Pancreas (tissue), 10 donors: Measurements from ENCODE around the gene DYNLRB1. TPM values are rescaled to one million over a fixed set of nuclear protein-coding genes. Genes with fewer than 3 reads are reported as not detected.
"Not testable (repeated sequence)": the region's sequence is repeated elsewhere in the genome, so short reads cannot be mapped to it uniquely, and the experiment has no call there.

Experiments
- ATAC-seq, 4 donors: fragments of 200-7000 bp; cut with Tn5 transposase; one replicate each; pipeline versions ENCODE4 v1.8.0 to v1.9.1; 2020; ENCODE audit warnings: mild to moderate bottlenecking in 4 of 4, moderate library complexity in 4 of 4
- DNase-seq, 6 donors: peaks; one replicate each; pipeline ENCODE4 v3.0.0-alpha.2; 2020
- FAIRE-seq: peaks from 2 replicates; lab custom pipeline; 2012; peaks lifted over from hg19 to GRCh38; lab: Jason Lieb, UNC
- H3K27ac ChIP-seq, 4 donors: fragments of 200-600 bp; sonication (generic); 1 replicate in 3 of 4; 2 replicates in 1 of 4; pipeline versions ENCODE4 v1.5.0 to v1.8.0; 2020
- H3K27me3 ChIP-seq, 4 donors: fragments of 200-600 bp; one replicate each; pipeline ENCODE4 v1.8.0; 2021
- H3K36me3 ChIP-seq, 3 donors: fragments of 200-600 bp; sonication (generic) in 1 of 3; one replicate each; pipeline versions ENCODE4 v1.5.0 to v1.8.0; 2020 to 2021
- H3K4me1 ChIP-seq, 3 donors: fragments of 200-600 bp; one replicate each; pipeline ENCODE4 v1.8.0; 2021
- H3K4me3 ChIP-seq, 4 donors: fragments of 200-600 bp; sonication (generic) in 2 of 4; one replicate each; pipeline versions ENCODE4 v1.5.0 to v1.8.0; 2020 to 2021
- H3K9me3 ChIP-seq, 4 donors: fragments of 200-600 bp; one replicate each; pipeline ENCODE4 v1.8.0; 2021
- WGBS, 2 donors: extraction: QIAGEN DNeasy Blood & Tissue Kit; methylation state at CpG; one replicate each; pipeline ENCODE4 v1.1.7; 2013; 5-methylcytosine and 5-hydroxymethylcytosine counted together
- intact Hi-C, 3 donors: fragments of 100-400 bp; cut with DNase I; formaldehyde crosslinking; loops; one replicate each; pipeline versions ENCODE4 v1.11.1 to v1.14.2; 2022
- polyA plus RNA-seq, 2 donors: library from polyadenylated mRNA; stranded (reverse); fragments of 200-250 nt; gene quantifications; one replicate each; pipeline ENCODE4 v1.2.3, GENCODE V29; 2013
- total RNA-seq, 6 donors: library from RNA; stranded (reverse); fragmentation: NEBNext Ultra II Directional in 4 of 6; extraction: Animal tissue kit (Norgen Biotek cat#: 25700) in 4 of 6; gene quantifications; one replicate each; pipeline versions ENCODE4 v1.2.1 to v1.2.4, GENCODE V29; 2021 to 2023
- TF ChIP-seq, protein P1 (sequence below), 4 donors: fragments of 200-600 bp; sonication (generic) in 3 of 4; IDR thresholded peaks; one replicate each; pipeline versions ENCODE4 v1.5.0 to v1.8.0; 2021; ENCODE audit warnings: antibody characterized with exemption in 4 of 4
- donor health status: healthy with polysubstance abuse.
- donor health status: DM: no; HTN: no; CAD: no; lungs with moderate emphysema.
- donor health status: DM: no; HTN: no; CAD: no.
- donor health status: control.
- donor health status: control.
- donor health status: Bipolar disorder and iron deficiency.
- donor health status: DM: yes; HTN: yes; CAD: no.
- donor health status: DM: no; HTN: no; CAD: no.
- donor health status: DM: no; HTN: no; CAD: no.
- donor health status: DM: yes; HTN: yes; CAD: no.

Gene DYNLRB1
- total and polyA plus RNA-seq, 8 donors = 26.9 to 178 (median 41.6) TPM

DNA sequence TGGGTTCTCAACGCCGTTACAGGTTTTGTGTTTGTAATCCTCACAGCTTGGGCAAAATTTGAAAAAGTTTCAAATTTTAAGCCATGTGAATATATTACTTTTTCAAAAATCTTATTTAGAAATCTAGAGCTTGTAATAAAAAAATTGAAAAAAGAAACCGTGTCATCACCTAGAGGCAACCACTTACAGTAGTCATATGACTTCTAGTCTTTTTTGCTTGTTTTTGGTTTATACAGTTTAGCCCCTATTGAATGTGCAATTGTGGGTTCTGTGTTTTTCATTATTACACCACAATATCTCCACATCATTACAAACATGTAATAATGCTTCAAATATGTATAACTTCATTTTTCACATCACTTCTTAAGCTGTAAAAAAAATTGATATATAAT lies 888 bp downstream of the DYNLRB1 start:
- DNase-seq (no peak), ATAC-seq (no peak), FAIRE-seq (no peak)
- 1% methylated on average over 3 of the region's 3 CpGs for WGBS, 2 donors
- Histone ChIP-seq H3K9me3 (no peaks in the 10 kb centered on the region), H3K27ac (peak overlapping the region in 3 of 4 donors; percentile 90 to 92 (median 91)), H3K4me3 (peak overlapping the region; percentile 70 to 87 (median 80)), H3K27me3 (no peaks in the 10 kb centered on the region), H3K36me3 (no peaks in the 10 kb centered on the region), H3K4me1 (peaks cover 0 to 9% (median 6%) of the 10 kb centered on the region in 3 donors)
- intact Hi-C loops = no loop called here
- TF ChIP-seq, protein P1, sequence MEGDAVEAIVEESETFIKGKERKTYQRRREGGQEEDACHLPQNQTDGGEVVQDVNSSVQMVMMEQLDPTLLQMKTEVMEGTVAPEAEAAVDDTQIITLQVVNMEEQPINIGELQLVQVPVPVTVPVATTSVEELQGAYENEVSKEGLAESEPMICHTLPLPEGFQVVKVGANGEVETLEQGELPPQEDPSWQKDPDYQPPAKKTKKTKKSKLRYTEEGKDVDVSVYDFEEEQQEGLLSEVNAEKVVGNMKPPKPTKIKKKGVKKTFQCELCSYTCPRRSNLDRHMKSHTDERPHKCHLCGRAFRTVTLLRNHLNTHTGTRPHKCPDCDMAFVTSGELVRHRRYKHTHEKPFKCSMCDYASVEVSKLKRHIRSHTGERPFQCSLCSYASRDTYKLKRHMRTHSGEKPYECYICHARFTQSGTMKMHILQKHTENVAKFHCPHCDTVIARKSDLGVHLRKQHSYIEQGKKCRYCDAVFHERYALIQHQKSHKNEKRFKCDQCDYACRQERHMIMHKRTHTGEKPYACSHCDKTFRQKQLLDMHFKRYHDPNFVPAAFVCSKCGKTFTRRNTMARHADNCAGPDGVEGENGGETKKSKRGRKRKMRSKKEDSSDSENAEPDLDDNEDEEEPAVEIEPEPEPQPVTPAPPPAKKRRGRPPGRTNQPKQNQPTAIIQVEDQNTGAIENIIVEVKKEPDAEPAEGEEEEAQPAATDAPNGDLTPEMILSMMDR (IDR thresholded peaks at IDR 0.05) = no peak

DNA sequence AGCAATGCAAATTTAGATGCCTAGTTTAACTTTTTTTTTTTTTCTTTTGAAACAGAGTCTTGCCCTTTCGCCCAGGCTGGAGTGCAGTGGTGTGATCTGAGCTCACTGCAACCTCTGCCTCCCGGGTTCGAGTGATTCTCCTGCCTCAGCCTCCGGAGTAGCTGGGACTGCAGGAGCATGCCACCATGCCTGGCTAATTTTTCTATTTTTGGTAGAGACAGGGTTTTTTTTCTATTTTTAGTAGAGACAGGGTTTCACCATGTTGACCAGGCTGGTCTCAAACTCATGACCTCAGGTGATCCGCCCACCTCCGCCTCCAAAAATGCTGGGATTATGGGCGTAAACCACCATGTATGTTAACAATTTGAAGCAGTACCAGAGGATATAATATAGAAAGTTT lies 2.6 kb downstream of the DYNLRB1 start:
- H3K27ac ChIP-seq, ATAC-seq, H3K9me3 ChIP-seq, DNase-seq, intact Hi-C loops, H3K27me3 ChIP-seq, FAIRE-seq, H3K4me3 ChIP-seq, H3K36me3 ChIP-seq: not testable (repeated sequence)
- 90 to 94% methylated on average over 7 of the region's 7 CpGs for WGBS, 2 donors
- peaks cover 0 to 13% (median 6%) of the 10 kb centered on the region in 3 donors for H3K4me1 ChIP-seq

DNA sequence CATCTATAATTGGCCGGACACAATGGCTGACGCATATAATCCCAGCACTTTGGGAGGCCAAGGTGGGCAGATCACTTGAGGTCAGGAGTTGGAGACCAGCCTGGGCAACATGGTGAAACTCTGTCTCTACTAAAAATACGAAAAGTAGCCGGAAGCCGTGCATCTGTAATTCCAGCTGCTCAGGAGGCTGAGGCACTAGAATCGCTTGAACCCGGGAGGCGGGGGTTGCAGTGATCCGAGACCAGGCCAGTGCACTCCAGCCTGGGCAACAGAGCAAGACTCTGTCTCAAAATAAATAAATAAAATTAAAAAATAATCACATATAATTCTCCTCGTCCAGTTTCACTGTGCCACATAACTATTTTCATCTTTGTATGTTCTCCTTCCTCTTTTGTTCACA lies 3.6 kb downstream of the DYNLRB1 start:
- DNase-seq, H3K27me3 ChIP-seq, H3K36me3 ChIP-seq, FAIRE-seq, H3K4me3 ChIP-seq, H3K27ac ChIP-seq, ATAC-seq, H3K9me3 ChIP-seq: not testable (repeated sequence)
- H3K4me1 ChIP-seq = peaks cover 0 to 13% (median 6%) of the 10 kb centered on the region in 3 donors
- 90 to 93% methylated on average over 10 of the region's 10 CpGs for WGBS, 2 donors
- intact Hi-C loops = loop anchor here in 1 of 3 donors (10.0 kb wide), 1 partner anchor 205 kb away; no protein-coding TSS in a partner anchor

DNA sequence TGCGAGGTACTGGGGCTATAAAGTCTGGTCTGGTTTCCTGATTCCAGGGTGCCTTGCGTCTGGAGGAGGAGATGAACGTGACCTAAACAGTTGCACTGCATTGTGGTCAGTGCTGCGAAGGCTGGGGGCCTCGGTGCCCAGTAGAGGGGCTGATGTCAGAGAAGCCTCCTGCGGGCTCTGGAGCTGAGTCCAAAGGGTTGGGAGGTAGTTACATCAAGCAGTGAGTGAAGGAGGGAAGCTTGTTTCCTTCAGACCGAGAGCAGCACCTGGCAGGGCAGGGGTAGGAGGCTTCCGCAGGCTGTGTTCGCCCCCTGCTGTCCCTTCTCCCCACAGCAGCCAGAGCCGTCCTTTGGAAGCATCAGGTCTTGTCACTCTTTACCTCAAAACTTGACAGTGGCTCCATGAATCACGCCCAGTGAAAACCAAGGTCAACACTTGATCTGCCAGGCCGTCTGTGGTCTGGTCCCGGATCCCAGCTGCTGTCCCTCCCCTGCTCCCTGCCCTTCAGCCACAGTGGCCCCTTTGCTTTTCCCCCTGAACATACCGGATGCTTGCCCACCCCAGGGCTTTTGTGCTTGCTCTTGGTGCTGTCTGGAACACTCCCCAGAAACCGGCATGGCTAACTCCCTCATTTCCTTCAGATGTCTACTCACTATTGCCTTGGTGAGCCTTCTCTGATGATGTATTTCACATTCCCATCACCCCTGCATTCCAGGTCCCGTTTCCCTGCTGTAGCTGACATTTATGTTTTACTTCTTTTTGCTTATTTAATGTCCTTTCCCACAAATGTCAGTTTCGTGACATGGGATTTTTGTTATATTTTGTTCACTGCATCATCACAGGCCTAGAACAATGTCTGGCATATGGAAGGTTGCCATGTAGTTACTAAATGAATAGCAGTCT lies 7.0 kb downstream of the DYNLRB1 start:
- Histone ChIP-seq H3K4me1 (peaks cover 0 to 22% (median 6%) of the 10 kb centered on the region in 3 donors), H3K9me3 (no peaks in the 10 kb centered on the region), H3K27ac (peak overlapping the region in 1 of 4 donors; percentile 8), H3K36me3 (peaks cover 0 to 12% (median 3%) of the 10 kb centered on the region in 3 donors), H3K27me3 (no peaks in the 10 kb centered on the region), H3K4me3 (no peak overlapping the region)
- TF ChIP-seq, protein P1 (IDR thresholded peaks at IDR 0.05) = peak in 3 of 4 donors; percentile 6 to 21 (median 20)
- ATAC-seq (peak; percentile 24 to 57 (median 52)), FAIRE-seq (no peak), DNase-seq (peak in 4 of 6 donors; percentile 19 to 69 (median 39))
- 50% methylated on average over 17 of the region's 17 CpGs for WGBS, 2 donors
- intact Hi-C loops = loop anchor here in 1 of 3 donors (10.0 kb wide), 1 partner anchor 208 kb away; no protein-coding TSS in a partner anchor

DNA sequence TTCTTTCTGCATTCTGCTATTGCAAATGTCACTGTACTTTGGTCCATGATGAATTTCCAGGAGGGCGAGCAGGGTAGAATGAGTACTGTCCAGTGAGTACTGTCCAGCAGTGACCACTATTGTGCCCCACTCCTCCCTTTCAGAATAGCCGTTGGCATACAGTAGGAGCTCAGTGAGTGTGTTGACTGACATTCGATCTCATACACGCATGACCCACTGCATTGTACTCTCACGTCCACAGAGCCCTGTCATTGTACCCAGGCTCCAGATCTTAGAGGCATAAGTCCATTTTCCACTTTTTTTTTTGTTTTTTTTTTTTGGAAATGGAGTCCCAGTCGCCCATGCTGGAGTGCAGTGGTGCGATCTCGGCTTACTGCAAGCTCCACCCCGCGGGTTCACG lies 8.2 kb downstream of the DYNLRB1 start:
- WGBS, 2 donors = 90% methylated on average over 11 of the region's 11 CpGs
- TF ChIP-seq, protein P1 (IDR thresholded peaks at IDR 0.05) = no peak
- peak in 1 of 6 donors; percentile 6 for DNase-seq
- ATAC-seq = no peak
- no peak for FAIRE-seq
- Histone ChIP-seq H3K27ac (peak overlapping the region in 1 of 4 donors; percentile 84), H3K27me3 (no peaks in the 10 kb centered on the region), H3K9me3 (no peaks in the 10 kb centered on the region), H3K4me1 (peaks cover 0 to 22% (median 6%) of the 10 kb centered on the region in 3 donors), H3K4me3 (no peak overlapping the region), H3K36me3 (peaks cover 0 to 18% (median 3%) of the 10 kb centered on the region in 3 donors)
- intact Hi-C loops = loop anchor here in 1 of 3 donors (10.0 kb wide), 1 partner anchor 210 kb away; no protein-coding TSS in a partner anchor
